Limb (tissue), 2 donors: ENCODE measurements around the gene FNTB.
"Not testable (repeated sequence)": the region's sequence is repeated elsewhere in the genome, so short reads cannot be mapped to it uniquely, and the experiment has no call there.

ENCODE experiments used
- DNase-seq, 2 donors: peaks; one replicate each; pipeline ENCODE4 v3.0.0-alpha.2; 2016; ENCODE audit errors: extremely low spot score in 2 of 2

Gene FNTB

DNA sequence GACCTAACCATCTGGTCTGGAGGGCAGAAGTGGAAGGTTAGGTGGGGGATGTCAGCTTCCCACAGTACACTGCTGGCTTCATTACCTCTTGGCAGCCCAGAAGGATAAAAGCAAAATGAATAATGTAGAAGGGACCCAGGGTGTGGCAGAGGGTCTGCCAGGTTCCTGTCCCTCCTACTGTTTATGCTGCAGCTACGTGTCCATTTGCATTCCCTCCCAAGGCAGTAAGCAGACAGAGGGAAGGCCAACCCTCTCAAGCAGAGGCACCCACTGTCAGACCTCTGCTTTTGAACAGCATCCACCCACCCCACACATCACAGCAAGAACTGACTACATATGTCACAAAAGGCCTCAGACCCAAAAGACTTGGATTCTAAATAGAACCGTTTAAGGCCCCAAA lies 96.2 kb downstream of the FNTB start:
- DNase-seq, result no peak

DNA sequence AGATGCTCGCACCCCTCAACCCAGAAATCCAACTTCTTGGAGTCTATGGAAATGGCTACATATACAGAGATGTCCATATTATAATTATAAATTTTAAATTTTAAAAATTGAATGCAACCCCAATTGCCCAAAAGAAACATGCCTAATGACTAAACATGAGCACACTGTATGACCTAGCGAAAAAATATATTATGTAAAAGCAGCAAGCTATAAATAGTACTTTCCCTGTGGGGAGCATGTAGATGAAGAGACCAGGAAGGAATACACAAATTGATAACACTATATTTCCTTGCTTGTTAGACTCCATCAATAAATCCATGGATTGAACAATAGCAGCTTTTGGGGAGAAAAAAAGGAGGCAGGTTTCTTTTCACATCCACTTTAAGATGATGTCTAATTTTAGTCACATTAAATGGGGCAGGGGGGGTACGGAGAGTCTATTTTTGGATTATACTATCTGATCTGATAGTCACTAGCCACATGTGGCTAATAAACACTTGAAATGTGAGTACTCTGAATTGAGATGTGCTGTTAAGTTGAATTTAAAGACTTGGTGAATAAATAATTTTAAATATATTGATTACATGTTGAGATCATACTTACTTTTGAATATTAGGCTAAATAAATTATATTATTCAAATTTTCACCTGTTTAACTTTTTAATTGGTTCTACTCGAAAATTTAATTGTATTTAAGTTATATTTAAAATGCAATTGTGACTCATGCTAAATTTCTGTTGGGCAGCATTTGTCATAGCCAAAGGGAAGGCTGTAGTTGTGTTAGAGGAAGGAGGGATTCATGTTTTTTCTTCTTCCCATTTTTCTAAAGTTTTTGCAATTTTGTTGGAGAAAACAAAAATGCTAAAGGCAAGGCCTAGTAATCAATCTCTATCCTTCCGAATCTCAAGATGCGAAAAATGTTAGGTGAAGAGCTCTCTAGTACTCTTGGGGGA lies 98.1 kb downstream of the FNTB start:
- DNase-seq, result no peak

DNA sequence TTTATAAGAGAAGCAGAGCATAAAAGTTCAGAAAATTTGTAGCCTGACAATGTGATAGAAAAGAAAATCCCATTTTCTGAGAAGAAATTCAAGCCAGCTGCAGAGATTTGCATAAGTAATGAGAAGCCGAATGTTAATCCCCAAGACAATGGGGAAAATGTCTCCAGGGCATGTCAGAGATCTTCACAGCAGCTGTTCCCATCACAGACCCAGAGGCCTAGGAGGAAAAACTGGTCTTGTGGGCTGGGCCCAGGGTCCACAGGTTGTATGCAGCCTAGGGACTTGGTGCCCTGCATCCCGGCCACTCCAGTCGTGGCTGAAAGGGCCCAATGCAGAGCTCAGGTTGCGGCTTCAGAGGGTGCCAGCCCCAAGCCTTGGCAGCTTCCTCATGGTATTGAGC lies 100.0 kb downstream of the FNTB start:
- DNase-seq, result not testable (repeated sequence)

GRCh38 chr14:65087835-65088234 lies 101.1 kb downstream of the FNTB start:
- DNase-seq, result not testable (repeated sequence)

DNA sequence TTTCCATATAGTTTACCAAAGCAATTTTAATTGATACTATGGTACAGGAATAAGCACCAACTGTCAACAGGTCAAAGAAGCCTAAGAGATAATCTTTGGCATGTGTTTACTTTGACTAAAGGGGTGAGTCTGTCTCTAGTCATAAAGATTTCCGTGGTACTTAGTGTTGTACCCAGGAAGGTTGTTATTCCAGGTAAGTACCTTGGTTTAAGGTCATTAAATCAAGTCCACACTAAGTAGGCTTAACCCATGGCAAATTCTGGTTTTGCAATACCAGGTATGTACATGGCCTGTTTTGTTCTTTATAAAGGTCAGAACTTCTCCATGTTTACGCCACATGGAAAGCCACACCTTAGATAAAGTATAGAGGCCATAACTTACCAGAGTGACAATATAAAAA lies 105.7 kb downstream of the FNTB start:
- no peak for DNase-seq

DNA sequence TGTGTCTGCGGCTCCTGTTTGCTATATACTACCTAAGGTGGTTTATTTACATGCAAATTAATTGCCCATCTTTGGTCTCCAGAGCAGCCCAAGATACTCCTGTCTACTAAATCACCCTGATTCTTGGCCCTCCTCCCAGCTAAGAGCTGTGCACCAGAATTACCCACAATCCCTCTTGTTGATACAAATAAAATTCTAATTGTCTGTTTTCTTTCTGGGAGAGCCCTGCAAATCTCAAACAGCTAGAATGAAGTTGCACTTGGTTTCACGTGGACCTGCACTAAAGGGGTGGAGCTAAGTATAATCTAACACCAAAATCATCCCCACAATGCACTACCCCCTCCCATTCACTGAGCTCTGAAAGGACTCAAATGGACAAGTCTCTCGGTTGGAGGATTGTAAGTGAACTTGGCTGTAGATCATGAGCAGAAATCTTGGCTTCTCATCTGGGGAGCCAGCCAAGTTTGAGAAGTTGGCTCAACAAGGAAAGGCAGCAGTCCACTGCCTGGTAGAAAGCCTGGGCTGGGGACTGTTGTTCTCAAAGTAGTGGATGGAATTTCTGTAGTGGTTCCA lies 109.0 kb downstream of the FNTB start:
- peak; percentile 63 to 75 for DNase-seq

- peak; percentile 23 to 35 for DNase-seq
These were observed 109.8 kb downstream of the FNTB start for GRCh38 chr14:65096323-65097089.

DNA sequence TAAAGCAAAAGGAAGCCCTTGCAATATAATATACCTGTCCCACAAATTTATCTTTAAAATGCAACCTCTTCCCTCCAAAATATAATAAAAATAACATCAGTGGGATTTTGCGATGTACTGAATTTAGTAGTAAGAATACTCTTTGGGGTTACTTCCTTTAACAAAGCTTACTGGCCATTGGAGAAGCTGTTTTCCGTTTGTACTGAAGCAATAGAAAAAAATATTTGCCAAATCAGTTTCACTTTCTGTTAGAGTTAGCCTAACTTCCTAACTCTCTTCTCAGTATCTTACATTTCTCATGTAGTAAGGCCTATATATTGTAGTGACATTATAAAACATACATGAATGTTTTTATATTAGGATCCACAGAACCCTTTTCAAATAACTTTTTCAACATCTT lies 111.9 kb downstream of the FNTB start:
- DNase-seq, result no peak

DNA sequence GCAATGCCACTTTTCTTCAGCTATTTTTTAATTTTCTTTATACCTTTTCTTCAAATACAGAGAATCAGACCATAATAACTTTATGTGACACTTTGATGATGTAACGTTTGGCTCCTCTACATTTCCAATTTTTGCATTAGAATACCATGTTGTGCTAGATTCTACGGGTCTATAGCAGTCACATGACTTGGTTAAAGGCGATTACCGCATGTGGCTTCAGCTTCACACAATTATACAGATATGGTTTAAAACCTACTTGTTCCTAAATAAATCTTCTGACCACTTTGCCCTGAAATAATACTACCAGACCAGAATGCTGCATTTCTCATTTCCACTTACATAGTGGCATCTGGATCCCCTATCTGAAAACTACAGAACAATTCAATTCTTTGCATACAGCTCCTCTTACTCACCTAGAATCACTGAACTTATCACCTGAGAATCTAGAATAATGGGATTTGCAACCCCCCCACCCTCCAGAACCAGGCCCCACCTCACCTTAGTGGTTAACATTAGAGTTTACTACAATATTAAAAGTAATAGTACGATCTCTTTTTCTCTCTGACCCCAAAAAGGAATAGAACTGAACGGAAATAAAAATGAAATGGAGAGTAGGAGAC lies 114.3 kb downstream of the FNTB start:
- no peak for DNase-seq

- peak in 1 of 2 donors; percentile 64 for DNase-seq
These were observed 115.1 kb downstream of the FNTB start for GRCh38 chr14:65101631-65102440.

- DNase-seq, result peak; percentile 99
These were observed 115.9 kb downstream of the FNTB start, which contains the start of gene MAX for GRCh38 chr14:65102441-65103149. TSS of gene MAX (minus strand) at chr14:65102517. CDS start at chr14:65102339, 178 bp downstream.

- peak in 1 of 2 donors; percentile 12 for DNase-seq
These were observed 116.6 kb downstream of the FNTB start for GRCh38 chr14:65103150-65103760.

- DNase-seq, result no peak
These were observed 118.1 kb downstream of the FNTB start for GRCh38 chr14:65104791-65105190.

- DNase-seq, result no peak
These were observed 119.6 kb downstream of the FNTB start for GRCh38 chr14:65106316-65106715.

DNA sequence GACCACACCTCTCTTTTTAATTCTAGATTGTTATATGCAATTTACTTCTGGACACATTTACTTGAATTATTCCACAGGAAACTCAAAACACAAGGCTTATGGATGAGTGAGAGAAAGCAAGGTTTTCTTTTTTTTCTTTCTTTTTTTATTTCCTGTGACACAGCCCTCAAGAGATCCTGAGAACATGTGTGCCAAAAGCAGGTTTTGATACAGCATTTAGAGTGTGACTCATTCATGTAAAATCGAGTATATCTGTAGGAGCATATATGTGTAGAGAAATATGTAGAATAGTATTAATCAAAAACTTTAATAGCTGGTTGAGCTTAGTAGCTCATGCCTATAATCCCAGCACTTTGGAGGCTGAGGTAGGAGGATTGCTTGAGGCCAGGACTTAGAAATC lies 120.0 kb downstream of the FNTB start:
- DNase-seq, result no peak

DNA sequence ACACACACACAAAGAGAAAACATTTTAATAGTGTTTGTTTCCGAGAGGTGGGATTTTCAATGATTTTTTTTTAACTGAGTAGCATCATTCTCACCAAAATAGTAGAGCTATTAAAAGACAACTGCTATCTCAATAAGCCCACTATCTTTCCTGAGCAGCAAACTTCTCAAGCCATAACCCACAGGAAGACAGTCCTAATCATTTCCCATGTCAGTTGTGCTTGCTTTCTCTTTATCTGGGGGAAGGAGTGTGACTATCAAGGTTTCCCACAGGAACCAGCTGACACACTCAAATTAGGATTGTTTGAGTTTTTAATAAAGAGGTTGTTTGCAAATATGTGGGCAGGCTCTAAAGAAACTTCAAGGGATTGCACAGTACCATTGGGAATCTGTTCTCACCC lies 120.5 kb downstream of the FNTB start:
- DNase-seq, result no peak

DNA sequence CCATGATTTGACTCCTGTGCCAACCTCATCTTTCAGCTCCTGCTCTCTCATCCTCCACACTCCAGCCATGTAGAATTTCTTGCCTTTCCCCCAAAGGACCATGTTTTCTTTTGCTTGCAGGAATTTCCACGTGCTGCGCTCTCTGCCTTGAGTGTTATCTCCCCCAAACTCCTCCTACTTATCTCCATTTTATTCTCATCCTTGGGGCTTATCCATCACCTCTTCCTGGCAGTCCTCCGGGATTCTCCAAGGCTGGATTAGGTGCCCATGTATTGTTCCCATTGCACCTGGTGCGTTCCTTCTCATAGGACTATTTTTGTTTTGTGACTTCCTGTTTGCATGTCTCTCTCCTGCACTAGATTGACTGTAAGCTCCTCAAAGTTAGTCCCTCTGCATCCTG lies 122.7 kb downstream of the FNTB start:
- no peak for DNase-seq

- DNase-seq, result no peak
These were observed 123.8 kb downstream of the FNTB start for GRCh38 chr14:65110525-65110924.
